HEK293 (cell line): ENCODE data around the gene PRR36.

Experiments
- GLI4 ChIP-seq: fragments of 450-650 bp; formaldehyde crosslinking; IDR thresholded peaks from 2 replicates; pipeline ENCODE4 v1.5.1; 2016; ENCODE audit warnings: missing biosample characterization, missing genetic modification characterization
- RBAK ChIP-seq: fragments of 450-650 bp; formaldehyde crosslinking; IDR thresholded peaks from 2 replicates; pipeline ENCODE4 v1.5.1; 2016; ENCODE audit warnings: missing biosample characterization, missing genetic modification characterization
- ZNF248 ChIP-seq: fragments of 450-650 bp; formaldehyde crosslinking; IDR thresholded peaks from 2 replicates; pipeline ENCODE4 v1.5.1; 2017; ENCODE audit warnings: missing biosample characterization, missing genetic modification characterization
- ZNF501 ChIP-seq: fragments of 450-650 bp; formaldehyde crosslinking; IDR thresholded peaks from 2 replicates; pipeline ENCODE4 v1.5.1; 2016; ENCODE audit warnings: missing biosample characterization, missing genetic modification characterization
- ZNF555 ChIP-seq: fragments of 450-650 bp; formaldehyde crosslinking; conservative IDR thresholded peaks from 2 replicates; pipeline ENCODE4 v1.5.1; 2017; ENCODE audit warnings: missing biosample characterization, mild to moderate bottlenecking, missing genetic modification characterization, inconsistent platforms
- ZNF670 ChIP-seq: fragments of 450-650 bp; formaldehyde crosslinking; IDR thresholded peaks from 2 replicates; pipeline ENCODE4 v1.5.1; 2016; ENCODE audit warnings: missing biosample characterization, missing genetic modification characterization, low read depth
- TF ChIP-seq, protein P1 (sequence below): fragments of 450-650 bp; formaldehyde crosslinking; IDR thresholded peaks from 2 replicates; pipeline ENCODE4 v1.5.1; 2016; ENCODE audit warnings: missing biosample characterization, missing genetic modification characterization
- TF ChIP-seq, protein P2 (sequence below): fragments of 450-650 bp; formaldehyde crosslinking; IDR thresholded peaks from 2 replicates; pipeline ENCODE4 v1.5.1; 2016; ENCODE audit warnings: missing biosample characterization, missing genetic modification characterization

GRCh38 chr19:7850945-7851622, 23.1 kb downstream of the PRR36 start:
- no peak for TF ChIP-seq GLI4 (tag by site-specific recombination)
- TF ChIP-seq, protein P1, sequence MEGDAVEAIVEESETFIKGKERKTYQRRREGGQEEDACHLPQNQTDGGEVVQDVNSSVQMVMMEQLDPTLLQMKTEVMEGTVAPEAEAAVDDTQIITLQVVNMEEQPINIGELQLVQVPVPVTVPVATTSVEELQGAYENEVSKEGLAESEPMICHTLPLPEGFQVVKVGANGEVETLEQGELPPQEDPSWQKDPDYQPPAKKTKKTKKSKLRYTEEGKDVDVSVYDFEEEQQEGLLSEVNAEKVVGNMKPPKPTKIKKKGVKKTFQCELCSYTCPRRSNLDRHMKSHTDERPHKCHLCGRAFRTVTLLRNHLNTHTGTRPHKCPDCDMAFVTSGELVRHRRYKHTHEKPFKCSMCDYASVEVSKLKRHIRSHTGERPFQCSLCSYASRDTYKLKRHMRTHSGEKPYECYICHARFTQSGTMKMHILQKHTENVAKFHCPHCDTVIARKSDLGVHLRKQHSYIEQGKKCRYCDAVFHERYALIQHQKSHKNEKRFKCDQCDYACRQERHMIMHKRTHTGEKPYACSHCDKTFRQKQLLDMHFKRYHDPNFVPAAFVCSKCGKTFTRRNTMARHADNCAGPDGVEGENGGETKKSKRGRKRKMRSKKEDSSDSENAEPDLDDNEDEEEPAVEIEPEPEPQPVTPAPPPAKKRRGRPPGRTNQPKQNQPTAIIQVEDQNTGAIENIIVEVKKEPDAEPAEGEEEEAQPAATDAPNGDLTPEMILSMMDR: no peak
- TF ChIP-seq ZNF501 (tag by site-specific recombination): no peak
- no peak for TF ChIP-seq ZNF670 (tag by site-specific recombination)
- TF ChIP-seq, protein P2, sequence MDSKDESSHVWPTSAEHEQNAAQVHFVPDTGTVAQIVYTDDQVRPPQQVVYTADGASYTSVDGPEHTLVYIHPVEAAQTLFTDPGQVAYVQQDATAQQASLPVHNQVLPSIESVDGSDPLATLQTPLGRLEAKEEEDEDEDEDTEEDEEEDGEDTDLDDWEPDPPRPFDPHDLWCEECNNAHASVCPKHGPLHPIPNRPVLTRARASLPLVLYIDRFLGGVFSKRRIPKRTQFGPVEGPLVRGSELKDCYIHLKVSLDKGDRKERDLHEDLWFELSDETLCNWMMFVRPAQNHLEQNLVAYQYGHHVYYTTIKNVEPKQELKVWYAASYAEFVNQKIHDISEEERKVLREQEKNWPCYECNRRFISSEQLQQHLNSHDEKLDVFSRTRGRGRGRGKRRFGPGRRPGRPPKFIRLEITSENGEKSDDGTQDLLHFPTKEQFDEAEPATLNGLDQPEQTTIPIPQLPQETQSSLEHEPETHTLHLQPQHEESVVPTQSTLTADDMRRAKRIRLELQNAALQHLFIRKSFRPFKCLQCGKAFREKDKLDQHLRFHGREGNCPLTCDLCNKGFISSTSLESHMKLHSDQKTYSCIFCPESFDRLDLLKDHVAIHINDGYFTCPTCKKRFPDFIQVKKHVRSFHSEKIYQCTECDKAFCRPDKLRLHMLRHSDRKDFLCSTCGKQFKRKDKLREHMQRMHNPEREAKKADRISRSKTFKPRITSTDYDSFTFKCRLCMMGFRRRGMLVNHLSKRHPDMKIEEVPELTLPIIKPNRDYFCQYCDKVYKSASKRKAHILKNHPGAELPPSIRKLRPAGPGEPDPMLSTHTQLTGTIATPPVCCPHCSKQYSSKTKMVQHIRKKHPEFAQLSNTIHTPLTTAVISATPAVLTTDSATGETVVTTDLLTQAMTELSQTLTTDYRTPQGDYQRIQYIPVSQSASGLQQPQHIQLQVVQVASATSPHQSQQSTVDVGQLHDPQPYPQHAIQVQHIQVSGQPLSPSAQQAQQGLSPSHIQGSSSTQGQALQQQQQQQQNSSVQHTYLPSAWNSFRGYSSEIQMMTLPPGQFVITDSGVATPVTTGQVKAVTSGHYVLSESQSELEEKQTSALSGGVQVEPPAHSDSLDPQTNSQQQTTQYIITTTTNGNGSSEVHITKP (tag by site-specific recombination): no peak
- no peak for TF ChIP-seq ZNF248 (tag by site-specific recombination)
- TF ChIP-seq ZNF555: no peak
- TF ChIP-seq RBAK (tag by site-specific recombination): no peak
